ENCODE data around the gene ACOX1. TPM values are rescaled to one million over a fixed set of nuclear protein-coding genes. Genes with fewer than 3 reads are reported as not detected.

ACOX1 gene
- total RNA-seq, 1 experiment from 2014 or later, result 50.2 TPM

- peaks cover 12 to 14% of the 10 kb centered on the region in 2 experiments; a peak in 3 of 4 replicates for H3K36me3 ChIP-seq (ENCODE audit: control insufficient read depth in 1 of 2, insufficient read depth in 2 of 2, low read length in 2 of 2)
- no peak for ATAC-seq
- H3K4me3 ChIP-seq (replicated peaks in 1 of 2; ENCODE audit: low read depth in 1 of 2, low read length in 2 of 2), result no peak overlapping the region
- H3K4me1 ChIP-seq (ENCODE audit: control insufficient read depth in 1 of 2, insufficient read depth in 2 of 2, low read length in 2 of 2), result peaks cover 9 to 14% of the 10 kb centered on the region in 2 experiments
- intact Hi-C loops (cut with micrococcal nuclease), result no loop called here
- BruUV-seq (replicated peaks), result no TSS peak
- H3K9me2 ChIP-seq (ENCODE audit: insufficient read depth), result no peaks in the 10 kb centered on the region
- POLR2A ChIA-PET, result no interaction called here
- no peak for TF ChIP-seq SP1 (IDR thresholded peaks at IDR 0.05; ENCODE audit: low read depth)
- TF ChIP-seq, protein P1, sequence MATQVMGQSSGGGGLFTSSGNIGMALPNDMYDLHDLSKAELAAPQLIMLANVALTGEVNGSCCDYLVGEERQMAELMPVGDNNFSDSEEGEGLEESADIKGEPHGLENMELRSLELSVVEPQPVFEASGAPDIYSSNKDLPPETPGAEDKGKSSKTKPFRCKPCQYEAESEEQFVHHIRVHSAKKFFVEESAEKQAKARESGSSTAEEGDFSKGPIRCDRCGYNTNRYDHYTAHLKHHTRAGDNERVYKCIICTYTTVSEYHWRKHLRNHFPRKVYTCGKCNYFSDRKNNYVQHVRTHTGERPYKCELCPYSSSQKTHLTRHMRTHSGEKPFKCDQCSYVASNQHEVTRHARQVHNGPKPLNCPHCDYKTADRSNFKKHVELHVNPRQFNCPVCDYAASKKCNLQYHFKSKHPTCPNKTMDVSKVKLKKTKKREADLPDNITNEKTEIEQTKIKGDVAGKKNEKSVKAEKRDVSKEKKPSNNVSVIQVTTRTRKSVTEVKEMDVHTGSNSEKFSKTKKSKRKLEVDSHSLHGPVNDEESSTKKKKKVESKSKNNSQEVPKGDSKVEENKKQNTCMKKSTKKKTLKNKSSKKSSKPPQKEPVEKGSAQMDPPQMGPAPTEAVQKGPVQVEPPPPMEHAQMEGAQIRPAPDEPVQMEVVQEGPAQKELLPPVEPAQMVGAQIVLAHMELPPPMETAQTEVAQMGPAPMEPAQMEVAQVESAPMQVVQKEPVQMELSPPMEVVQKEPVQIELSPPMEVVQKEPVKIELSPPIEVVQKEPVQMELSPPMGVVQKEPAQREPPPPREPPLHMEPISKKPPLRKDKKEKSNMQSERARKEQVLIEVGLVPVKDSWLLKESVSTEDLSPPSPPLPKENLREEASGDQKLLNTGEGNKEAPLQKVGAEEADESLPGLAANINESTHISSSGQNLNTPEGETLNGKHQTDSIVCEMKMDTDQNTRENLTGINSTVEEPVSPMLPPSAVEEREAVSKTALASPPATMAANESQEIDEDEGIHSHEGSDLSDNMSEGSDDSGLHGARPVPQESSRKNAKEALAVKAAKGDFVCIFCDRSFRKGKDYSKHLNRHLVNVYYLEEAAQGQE (IDR thresholded peaks at IDR 0.05; ENCODE audit: low read depth), result no peak
- TF ChIP-seq ELF1 (IDR thresholded peaks at IDR 0.05; ENCODE audit: borderline replicate concordance, low read depth), result no peak
- no peak for TF ChIP-seq RAD21 (IDR thresholded peaks at IDR 0.05; ENCODE audit: low read depth)
- no peak for TF ChIP-seq SIN3A (IDR thresholded peaks at IDR 0.05; ENCODE audit: low read depth)
- no peak for TF ChIP-seq CEBPB (IDR thresholded peaks at IDR 0.05; ENCODE audit: low read depth)
- TF ChIP-seq MAX (IDR thresholded peaks at IDR 0.05), result no peak
- TF ChIP-seq, protein P2, sequence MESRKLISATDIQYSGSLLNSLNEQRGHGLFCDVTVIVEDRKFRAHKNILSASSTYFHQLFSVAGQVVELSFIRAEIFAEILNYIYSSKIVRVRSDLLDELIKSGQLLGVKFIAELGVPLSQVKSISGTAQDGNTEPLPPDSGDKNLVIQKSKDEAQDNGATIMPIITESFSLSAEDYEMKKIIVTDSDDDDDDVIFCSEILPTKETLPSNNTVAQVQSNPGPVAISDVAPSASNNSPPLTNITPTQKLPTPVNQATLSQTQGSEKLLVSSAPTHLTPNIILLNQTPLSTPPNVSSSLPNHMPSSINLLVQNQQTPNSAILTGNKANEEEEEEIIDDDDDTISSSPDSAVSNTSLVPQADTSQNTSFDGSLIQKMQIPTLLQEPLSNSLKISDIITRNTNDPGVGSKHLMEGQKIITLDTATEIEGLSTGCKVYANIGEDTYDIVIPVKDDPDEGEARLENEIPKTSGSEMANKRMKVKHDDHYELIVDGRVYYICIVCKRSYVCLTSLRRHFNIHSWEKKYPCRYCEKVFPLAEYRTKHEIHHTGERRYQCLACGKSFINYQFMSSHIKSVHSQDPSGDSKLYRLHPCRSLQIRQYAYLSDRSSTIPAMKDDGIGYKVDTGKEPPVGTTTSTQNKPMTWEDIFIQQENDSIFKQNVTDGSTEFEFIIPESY (IDR thresholded peaks at IDR 0.05; ENCODE audit: extremely low read depth, insufficient replicate concordance, low read length), result no peak
- no peak for TF ChIP-seq FOSL1 (IDR thresholded peaks at IDR 0.05; ENCODE audit: low read depth)
- TF ChIP-seq ZFX (IDR thresholded peaks at IDR 0.05), result no peak
- TF ChIP-seq POLR2AphosphoS5 (IDR thresholded peaks at IDR 0.05; ENCODE audit: low read depth, low read length), result no peak
- TF ChIP-seq ZNF274 (IDR thresholded peaks at IDR 0.05; ENCODE audit: low read depth, low read length), result no peak
- TF ChIP-seq EGR1 (IDR thresholded peaks at IDR 0.05; ENCODE audit: low read depth), result no peak
- no peak for TF ChIP-seq ATF3 (IDR thresholded peaks at IDR 0.05)
- TF ChIP-seq, protein P3, sequence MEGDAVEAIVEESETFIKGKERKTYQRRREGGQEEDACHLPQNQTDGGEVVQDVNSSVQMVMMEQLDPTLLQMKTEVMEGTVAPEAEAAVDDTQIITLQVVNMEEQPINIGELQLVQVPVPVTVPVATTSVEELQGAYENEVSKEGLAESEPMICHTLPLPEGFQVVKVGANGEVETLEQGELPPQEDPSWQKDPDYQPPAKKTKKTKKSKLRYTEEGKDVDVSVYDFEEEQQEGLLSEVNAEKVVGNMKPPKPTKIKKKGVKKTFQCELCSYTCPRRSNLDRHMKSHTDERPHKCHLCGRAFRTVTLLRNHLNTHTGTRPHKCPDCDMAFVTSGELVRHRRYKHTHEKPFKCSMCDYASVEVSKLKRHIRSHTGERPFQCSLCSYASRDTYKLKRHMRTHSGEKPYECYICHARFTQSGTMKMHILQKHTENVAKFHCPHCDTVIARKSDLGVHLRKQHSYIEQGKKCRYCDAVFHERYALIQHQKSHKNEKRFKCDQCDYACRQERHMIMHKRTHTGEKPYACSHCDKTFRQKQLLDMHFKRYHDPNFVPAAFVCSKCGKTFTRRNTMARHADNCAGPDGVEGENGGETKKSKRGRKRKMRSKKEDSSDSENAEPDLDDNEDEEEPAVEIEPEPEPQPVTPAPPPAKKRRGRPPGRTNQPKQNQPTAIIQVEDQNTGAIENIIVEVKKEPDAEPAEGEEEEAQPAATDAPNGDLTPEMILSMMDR (IDR thresholded peaks at IDR 0.05 in 2 of 3, conservative IDR thresholded peaks at IDR 0.05 in 1 of 3; ENCODE audit: borderline replicate concordance in 1 of 3, insufficient read depth in 1 of 3, low read depth in 2 of 3, low read length in 2 of 3), result no peak
- TF ChIP-seq YY1 (IDR thresholded peaks at IDR 0.05; ENCODE audit: extremely low read depth, insufficient replicate concordance, low read depth, low read length), result no peak
- TF ChIP-seq JUND (IDR thresholded peaks at IDR 0.05), result no peak
- no peak for TF ChIP-seq EZH2phosphoT487 (IDR thresholded peaks at IDR 0.05; ENCODE audit: borderline replicate concordance)
- TF ChIP-seq CBX3 (IDR thresholded peaks at IDR 0.05; ENCODE audit: low read depth), result no peak
- H3K79me2 ChIP-seq (ENCODE audit: insufficient read depth, low read length), result no peaks in the 10 kb centered on the region
- no peak overlapping the region for H2AFZ ChIP-seq (ENCODE audit: low read depth, low read length, poor library complexity, severe bottlenecking)
- H3K9me3 ChIP-seq (ENCODE audit: control insufficient read depth in 1 of 2, insufficient read depth in 1 of 2, low read depth in 1 of 2, low read length in 2 of 2), result no peaks in the 10 kb centered on the region
- RAD21 ChIA-PET (ENCODE audit: low non-redundant PET in 1 of 2, low total read pairs in 2 of 2, uncharacterized antibody in 2 of 2, unreplicated experiment in 2 of 2), result no interaction called here
- no peak for DNase-seq (ENCODE audit: low read depth, low spot score)
- no peak overlapping the region for H3K9ac ChIP-seq (ENCODE audit: low read length)
- H4K20me1 ChIP-seq (ENCODE audit: insufficient read depth), result no peaks in the 10 kb centered on the region
- H3K27me3 ChIP-seq (ENCODE audit: insufficient read depth, low read length), result no peaks in the 10 kb centered on the region
- no peak overlapping the region for H3K27ac ChIP-seq (ENCODE audit: low read depth, low read length)
- no peak overlapping the region for H3K4me2 ChIP-seq (ENCODE audit: low read length)
- CTCF ChIA-PET, result no interaction called here
These were observed 33.8 kb downstream of the ACOX1 start for GRCh38 chr17:75945211-75945610.

Measured in HCT116 (cell line).